Ascending aorta (tissue), 2 donors: Measurements from ENCODE around the gene PTGFRN. TPM values are rescaled to one million over a fixed set of nuclear protein-coding genes. Genes with fewer than 3 reads are reported as not detected.

Source experiments
- DNase-seq, 2 donors: peaks; one replicate each; pipeline ENCODE4 v3.0.0-alpha.2; 2019; ENCODE audit warnings: low spot score in 2 of 2
- H3K27ac ChIP-seq, 2 donors: fragments of 200-600 bp; sonication (generic); one replicate each; pipeline ENCODE4 v1.5.1; 2016 to 2017; ENCODE audit warnings: mild to moderate bottlenecking in 1 of 2
- H3K27me3 ChIP-seq: fragments of 200-600 bp; sonication (generic); one replicate; pipeline ENCODE4 v1.5.1; 2017
- H3K36me3 ChIP-seq, 2 donors: fragments of 200-600 bp; sonication (generic); one replicate each; pipeline ENCODE4 v1.5.1; 2016
- H3K4me1 ChIP-seq, 2 donors: fragments of 200-600 bp; sonication (generic); one replicate each; pipeline ENCODE4 v1.5.1; 2016 to 2017; ENCODE audit warnings: mild to moderate bottlenecking in 1 of 2
- H3K4me3 ChIP-seq, 2 donors: fragments of 200-600 bp; sonication (generic); one replicate each; pipeline ENCODE4 v1.5.1; 2016 to 2017; ENCODE audit warnings: mild to moderate bottlenecking in 1 of 2
- H3K9me3 ChIP-seq, 2 donors: fragments of 200-600 bp; sonication (generic); one replicate each; pipeline ENCODE4 v1.5.1; 2016
- CTCF ChIP-seq, 3 experiments: fragments of 200-600 bp in 2 of 3; fragments of 450-650 bp in 1 of 3; sonication (generic) in 2 of 3; IDR thresholded peaks; one replicate each; pipeline ENCODE4 v1.5.1; 2016 to 2019; ENCODE audit warnings: antibody characterized with exemption in 3 of 3, mild to moderate bottlenecking in 1 of 3, moderate library complexity in 1 of 3
- intact Hi-C: fragments of 100-400 bp; cut with DNase I; formaldehyde crosslinking; loops from one replicate; pipeline ENCODE4 v1.15.1; 2023
- total RNA-seq: library from RNA; depleted of rRNA; stranded (reverse); fragments of >200 nt; gene quantifications from one replicate; pipeline ENCODE4 v1.1.0, GENCODE V29; 2016

The PTGFRN gene
- total RNA-seq, 1 donor from 2014 or later: 11.2 TPM

GRCh38 chr1:116881879-116882520, 27.7 kb upstream of the PTGFRN start:
- Histone ChIP-seq H3K36me3 (no peaks in the 10 kb centered on the region), H3K4me1 (peaks cover 4 to 26% of the 10 kb centered on the region in 2 donors), H3K9me3 (no peaks in the 10 kb centered on the region), H3K27me3 (no peaks in the 10 kb centered on the region), H3K27ac (peak overlapping the region in 1 of 2 donors; percentile 53), H3K4me3 (no peak overlapping the region)
- no peak for TF ChIP-seq CTCF (IDR thresholded peaks at IDR 0.05)
- peak in 1 of 2 donors; percentile 73 for DNase-seq
- intact Hi-C loops: no loop called here

- TF ChIP-seq CTCF (IDR thresholded peaks at IDR 0.05): no peak
- Histone ChIP-seq H3K27ac (no peak overlapping the region), H3K27me3 (no peaks in the 10 kb centered on the region), H3K4me3 (no peak overlapping the region), H3K36me3 (no peaks in the 10 kb centered on the region), H3K4me1 (peaks cover 4 to 17% of the 10 kb centered on the region in 2 donors), H3K9me3 (no peaks in the 10 kb centered on the region)
- DNase-seq: no peak
- intact Hi-C loops: no loop called here
Measured at GRCh38 chr1:116882866-116883265, 26.9 kb upstream of the PTGFRN start.

GRCh38 chr1:116886291-116886878, 23.3 kb upstream of the PTGFRN start:
- DNase-seq: no peak
- Histone ChIP-seq H3K27me3 (no peaks in the 10 kb centered on the region), H3K4me1 (peaks cover 0 to 3% of the 10 kb centered on the region in 2 donors), H3K27ac (peak overlapping the region in 1 of 2 donors; percentile 23), H3K9me3 (no peaks in the 10 kb centered on the region), H3K36me3 (no peaks in the 10 kb centered on the region), H3K4me3 (no peak overlapping the region)
- intact Hi-C loops: no loop called here
- TF ChIP-seq CTCF (IDR thresholded peaks at IDR 0.05): no peak

- intact Hi-C loops: no loop called here
- Histone ChIP-seq H3K4me1 (peaks cover 0 to 3% of the 10 kb centered on the region in 2 donors), H3K27me3 (no peaks in the 10 kb centered on the region)
Measured at GRCh38 chr1:116887212-116887611, 22.5 kb upstream of the PTGFRN start.

GRCh38 chr1:116889380-116889779, 20.3 kb upstream of the PTGFRN start:
- no peak for TF ChIP-seq CTCF (IDR thresholded peaks at IDR 0.05)
- H3K36me3 ChIP-seq: no peaks in the 10 kb centered on the region
- no peaks in the 10 kb centered on the region for H3K9me3 ChIP-seq
- H3K27me3 ChIP-seq: no peaks in the 10 kb centered on the region
- H3K4me1 ChIP-seq: peaks cover 0 to 3% of the 10 kb centered on the region in 2 donors
- H3K27ac ChIP-seq: no peak overlapping the region
- DNase-seq: no peak
- intact Hi-C loops: no loop called here
- no peak overlapping the region for H3K4me3 ChIP-seq

More at GRCh38 chr1:116887212-116887611, 22.5 kb upstream of the PTGFRN start:
- Histone ChIP-seq H3K9me3 (no peaks in the 10 kb centered on the region), H3K4me3 (no peak overlapping the region), H3K36me3 (no peaks in the 10 kb centered on the region), H3K27ac (peak overlapping the region in 1 of 2 donors; percentile 23)
- TF ChIP-seq CTCF (IDR thresholded peaks at IDR 0.05): no peak
- peak in 1 of 2 donors; percentile 15 for DNase-seq
